Neural crest cell (in vitro differentiated cells): Measurements from ENCODE around the gene CACNB3. TPM values are rescaled to one million over a fixed set of nuclear protein-coding genes. Genes with fewer than 3 reads are reported as not detected.

Source experiments
- DNase-seq: peaks from one replicate; pipeline ENCODE4 v3.0.0; 2021; ENCODE audit warnings: low read depth, mixed read lengths, low spot score
- H3K27ac Mint-ChIP-seq: one replicate; pipeline ENCODE4 v1.8.0; 2021; ENCODE audit warnings: mild to moderate bottlenecking, mixed read lengths; ENCODE audit not compliant: unreplicated experiment
- H3K27me3 Mint-ChIP-seq: 2 replicates; pipeline ENCODE4 v1.8.0; 2021; ENCODE audit warnings: low read depth, mild to moderate bottlenecking, mixed read lengths
- H3K36me3 Mint-ChIP-seq: 2 replicates; pipeline ENCODE4 v1.8.0; 2021; ENCODE audit warnings: low read depth, mild to moderate bottlenecking, mixed read lengths
- H3K4me1 Mint-ChIP-seq: 2 replicates; pipeline ENCODE4 v1.8.0; 2021; ENCODE audit warnings: mixed read lengths
- H3K4me3 Mint-ChIP-seq: one replicate; pipeline ENCODE4 v1.8.0; 2021; ENCODE audit warnings: mild to moderate bottlenecking, mixed read lengths
- H3K9me3 Mint-ChIP-seq: 2 replicates; pipeline ENCODE4 v1.8.0; 2021; ENCODE audit warnings: mixed read lengths
- total RNA-seq: library from RNA; stranded (reverse); gene quantifications from 2 replicates; pipeline ENCODE4 v1.2.1, GENCODE V29; 2021
- TF ChIP-seq, protein P1 (sequence below): fragments of 200-600 bp; sonication (generic); conservative IDR thresholded peaks from 2 replicates; pipeline ENCODE4 v1.5.0; 2021; ENCODE audit warnings: antibody characterized with exemption, mild to moderate bottlenecking

CACNB3 gene
- total RNA-seq, 1 donor from 2014 or later, result 59.7 TPM

GRCh38 chr12:48827513-48828096 is 9.3 kb downstream of the CACNB3 start:
- no peaks in the 10 kb centered on the region for H3K4me1 Mint-ChIP-seq
- H3K36me3 Mint-ChIP-seq, result peaks cover 20% of the 10 kb centered on the region
- H3K27ac Mint-ChIP-seq, result no peak overlapping the region
- H3K4me3 Mint-ChIP-seq, result no peak overlapping the region
- no peaks in the 10 kb centered on the region for H3K27me3 Mint-ChIP-seq
- DNase-seq, result no peak
- TF ChIP-seq, protein P1, sequence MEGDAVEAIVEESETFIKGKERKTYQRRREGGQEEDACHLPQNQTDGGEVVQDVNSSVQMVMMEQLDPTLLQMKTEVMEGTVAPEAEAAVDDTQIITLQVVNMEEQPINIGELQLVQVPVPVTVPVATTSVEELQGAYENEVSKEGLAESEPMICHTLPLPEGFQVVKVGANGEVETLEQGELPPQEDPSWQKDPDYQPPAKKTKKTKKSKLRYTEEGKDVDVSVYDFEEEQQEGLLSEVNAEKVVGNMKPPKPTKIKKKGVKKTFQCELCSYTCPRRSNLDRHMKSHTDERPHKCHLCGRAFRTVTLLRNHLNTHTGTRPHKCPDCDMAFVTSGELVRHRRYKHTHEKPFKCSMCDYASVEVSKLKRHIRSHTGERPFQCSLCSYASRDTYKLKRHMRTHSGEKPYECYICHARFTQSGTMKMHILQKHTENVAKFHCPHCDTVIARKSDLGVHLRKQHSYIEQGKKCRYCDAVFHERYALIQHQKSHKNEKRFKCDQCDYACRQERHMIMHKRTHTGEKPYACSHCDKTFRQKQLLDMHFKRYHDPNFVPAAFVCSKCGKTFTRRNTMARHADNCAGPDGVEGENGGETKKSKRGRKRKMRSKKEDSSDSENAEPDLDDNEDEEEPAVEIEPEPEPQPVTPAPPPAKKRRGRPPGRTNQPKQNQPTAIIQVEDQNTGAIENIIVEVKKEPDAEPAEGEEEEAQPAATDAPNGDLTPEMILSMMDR, result no peak
- no peaks in the 10 kb centered on the region for H3K9me3 Mint-ChIP-seq

DNA sequence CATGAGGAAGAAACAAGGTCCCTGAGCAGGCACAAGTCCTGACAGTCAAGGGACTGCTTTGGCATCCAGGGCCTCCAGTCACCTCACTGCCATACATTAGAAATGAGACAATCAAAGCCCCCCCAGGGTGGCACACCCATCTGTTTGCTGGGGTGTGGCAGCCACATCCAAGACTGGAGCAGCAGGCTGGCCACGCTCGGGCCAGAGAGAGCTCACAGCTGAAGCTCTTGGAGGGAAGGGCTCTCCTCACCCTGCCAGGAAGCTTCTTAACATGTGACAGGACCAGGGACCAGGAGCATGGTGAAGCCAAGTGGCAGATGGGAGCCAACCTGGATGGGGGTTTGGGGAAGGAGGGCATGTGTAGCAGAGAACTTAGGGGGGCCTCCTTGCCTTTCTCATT is 10.0 kb downstream of the CACNB3 start:
- H3K36me3 Mint-ChIP-seq, result peaks cover 20% of the 10 kb centered on the region
- no peaks in the 10 kb centered on the region for H3K27me3 Mint-ChIP-seq
- TF ChIP-seq, protein P1, result no peak
- H3K4me1 Mint-ChIP-seq, result no peaks in the 10 kb centered on the region
- no peaks in the 10 kb centered on the region for H3K9me3 Mint-ChIP-seq
- DNase-seq, result no peak
- H3K27ac Mint-ChIP-seq, result no peak overlapping the region
- H3K4me3 Mint-ChIP-seq, result no peak overlapping the region

DNA sequence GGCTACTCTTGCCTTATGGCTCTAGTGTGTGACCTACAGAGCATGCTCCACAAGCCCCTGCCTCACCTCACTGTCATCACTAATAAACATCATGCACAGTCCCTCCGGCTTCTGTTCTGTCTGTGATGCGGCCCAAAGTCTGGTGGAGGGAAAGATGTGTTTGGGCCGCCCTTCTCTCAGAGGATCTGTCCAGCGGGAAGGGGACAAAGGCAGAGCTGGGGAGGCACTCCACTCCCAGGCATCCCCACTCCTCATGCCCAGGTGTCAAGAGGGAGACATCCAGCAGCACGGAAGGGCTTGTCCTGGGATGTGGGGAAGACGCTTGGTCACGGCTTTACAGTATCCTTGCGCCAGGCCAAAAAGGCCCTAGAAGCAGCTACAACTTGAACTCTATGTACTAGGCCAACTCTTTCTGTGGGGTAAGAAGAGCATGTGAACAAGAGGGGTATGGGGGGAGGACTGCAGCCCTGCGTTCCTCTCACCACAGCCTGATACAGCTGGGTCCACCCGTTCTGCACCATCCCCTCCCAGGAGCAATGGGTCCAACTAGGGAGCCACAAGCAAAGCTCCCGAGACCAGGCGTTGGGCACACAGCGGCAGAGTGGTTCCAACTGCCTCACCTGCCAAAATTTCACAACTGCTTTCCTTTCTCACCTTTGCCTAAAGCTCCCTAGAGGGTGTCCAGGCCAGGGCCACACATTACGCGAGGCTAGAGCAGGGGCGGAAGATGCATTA is 10.7 kb downstream of the CACNB3 start:
- Mint-ChIP-seq H3K27ac (no peak overlapping the region), H3K27me3 (no peaks in the 10 kb centered on the region), H3K9me3 (no peaks in the 10 kb centered on the region), H3K4me1 (no peaks in the 10 kb centered on the region), H3K36me3 (peaks cover 20% of the 10 kb centered on the region), H3K4me3 (no peak overlapping the region)
- DNase-seq, result no peak
- TF ChIP-seq, protein P1, result no peak

- H3K27me3 Mint-ChIP-seq, result no peaks in the 10 kb centered on the region
- no peak overlapping the region for H3K4me3 Mint-ChIP-seq
- DNase-seq, result no peak
- H3K36me3 Mint-ChIP-seq, result peaks cover 16% of the 10 kb centered on the region
- no peaks in the 10 kb centered on the region for H3K9me3 Mint-ChIP-seq
- TF ChIP-seq, protein P1, result no peak
- H3K27ac Mint-ChIP-seq, result no peak overlapping the region
- H3K4me1 Mint-ChIP-seq, result no peaks in the 10 kb centered on the region
These were observed 13.0 kb downstream of the CACNB3 start for GRCh38 chr12:48831257-48831656.

DNA sequence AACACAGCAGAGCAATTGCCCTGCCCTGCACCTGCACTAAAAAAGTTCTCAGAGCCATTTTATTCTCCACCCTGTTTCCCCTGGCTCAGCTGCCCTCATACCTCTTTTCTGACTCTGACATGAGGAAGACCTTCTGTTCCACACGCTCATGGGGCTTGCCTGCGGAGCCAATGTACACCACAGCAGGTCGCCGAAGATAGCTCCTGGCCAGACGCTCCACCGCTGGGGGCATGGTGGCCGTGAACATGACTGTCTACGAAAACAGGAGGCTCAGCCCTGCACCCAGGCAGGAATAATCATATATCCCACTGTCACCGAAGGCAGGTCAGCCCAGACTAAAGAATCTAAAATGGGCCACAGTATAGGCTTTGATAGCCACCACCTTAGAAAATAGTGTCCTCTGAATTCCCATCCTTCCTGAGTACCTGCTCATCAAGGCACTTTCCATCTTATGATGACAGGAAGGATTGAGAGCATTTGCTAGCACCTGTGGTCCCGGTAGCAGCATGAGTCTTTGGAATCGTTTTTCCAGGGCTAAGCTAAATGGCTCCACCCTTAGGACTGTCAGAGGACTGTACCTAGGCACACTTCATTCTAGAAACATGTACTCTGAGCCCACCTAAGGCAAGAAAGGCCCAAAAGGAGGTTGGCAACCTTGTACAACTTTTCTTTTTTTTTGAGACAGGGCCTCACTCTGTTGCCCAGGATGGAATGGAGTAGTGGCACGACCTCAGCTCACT is 14.2 kb downstream of the CACNB3 start:
- TF ChIP-seq, protein P1, result no peak
- no peak overlapping the region for H3K27ac Mint-ChIP-seq
- no peak for DNase-seq
- H3K9me3 Mint-ChIP-seq, result no peaks in the 10 kb centered on the region
- no peaks in the 10 kb centered on the region for H3K4me1 Mint-ChIP-seq
- H3K36me3 Mint-ChIP-seq, result peaks cover 25% of the 10 kb centered on the region
- H3K4me3 Mint-ChIP-seq, result no peak overlapping the region
- no peaks in the 10 kb centered on the region for H3K27me3 Mint-ChIP-seq
